ENCODE measurements around the gene DYRK1A.

Gene DYRK1A

DNA sequence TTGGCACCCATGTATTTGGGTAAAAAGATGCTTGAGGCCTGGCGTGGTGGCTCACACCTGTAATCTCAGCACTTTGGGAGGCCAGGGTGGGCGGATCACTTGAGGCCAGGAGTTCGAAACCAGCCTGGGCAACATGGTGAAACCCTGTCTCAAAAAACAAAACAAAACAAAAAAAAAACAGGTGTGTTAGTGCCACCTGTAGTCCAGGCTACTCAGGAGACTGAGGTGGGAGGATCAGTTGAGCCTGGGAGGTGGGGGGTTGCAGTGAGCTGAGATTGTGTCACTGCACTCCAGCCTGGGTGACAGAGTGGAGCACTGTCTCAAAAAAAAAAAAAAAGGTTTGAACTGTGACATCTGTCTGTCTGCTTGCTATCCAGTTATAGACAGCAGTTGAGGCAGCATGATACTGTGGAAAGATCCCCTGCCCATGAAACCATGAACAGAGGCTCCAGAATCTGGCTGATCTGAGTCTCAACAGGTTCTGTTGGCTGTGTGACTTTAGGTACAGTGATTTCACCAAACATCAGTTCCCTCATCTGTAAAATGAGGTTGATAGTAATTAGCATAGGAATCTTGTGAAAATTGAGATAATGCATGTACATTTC lies 5.7 kb downstream of the DYRK1A start:
- TF ChIP-seq ESRRG (CRISPR knock-in tag; IDR thresholded peaks at IDR 0.05) (no peak), SNAI2 (CRISPR knock-in tag; IDR thresholded peaks at IDR 0.05) (no peak), ZNF70 (CRISPR knock-in tag; IDR thresholded peaks at IDR 0.05) (no peak), RARB (CRISPR knock-in tag; IDR thresholded peaks at IDR 0.05) (no peak), ZNF8 (CRISPR knock-in tag; IDR thresholded peaks at IDR 0.05) (no peak), TOX (CRISPR knock-in tag; IDR thresholded peaks at IDR 0.05; ENCODE audit: borderline replicate concordance) (no peak), CSDC2 (CRISPR knock-in tag; IDR thresholded peaks at IDR 0.05) (no peak), ISL1 (CRISPR knock-in tag; IDR thresholded peaks at IDR 0.05) (no peak), ZC3H10 (CRISPR knock-in tag; IDR thresholded peaks at IDR 0.05) (no peak), GLIS3 (CRISPR knock-in tag; IDR thresholded peaks at IDR 0.05) (no peak), TCF4 (CRISPR knock-in tag; IDR thresholded peaks at IDR 0.05; ENCODE audit: borderline replicate concordance) (no peak), ARNTL (CRISPR knock-in tag; IDR thresholded peaks at IDR 0.05; ENCODE audit: borderline replicate concordance, low read depth) (no peak), ZFP30 (CRISPR knock-in tag; IDR thresholded peaks at IDR 0.05) (no peak), PPARA (CRISPR knock-in tag; IDR thresholded peaks at IDR 0.05; ENCODE audit: borderline replicate concordance) (no peak)
- TF ChIP-seq, protein P1, sequence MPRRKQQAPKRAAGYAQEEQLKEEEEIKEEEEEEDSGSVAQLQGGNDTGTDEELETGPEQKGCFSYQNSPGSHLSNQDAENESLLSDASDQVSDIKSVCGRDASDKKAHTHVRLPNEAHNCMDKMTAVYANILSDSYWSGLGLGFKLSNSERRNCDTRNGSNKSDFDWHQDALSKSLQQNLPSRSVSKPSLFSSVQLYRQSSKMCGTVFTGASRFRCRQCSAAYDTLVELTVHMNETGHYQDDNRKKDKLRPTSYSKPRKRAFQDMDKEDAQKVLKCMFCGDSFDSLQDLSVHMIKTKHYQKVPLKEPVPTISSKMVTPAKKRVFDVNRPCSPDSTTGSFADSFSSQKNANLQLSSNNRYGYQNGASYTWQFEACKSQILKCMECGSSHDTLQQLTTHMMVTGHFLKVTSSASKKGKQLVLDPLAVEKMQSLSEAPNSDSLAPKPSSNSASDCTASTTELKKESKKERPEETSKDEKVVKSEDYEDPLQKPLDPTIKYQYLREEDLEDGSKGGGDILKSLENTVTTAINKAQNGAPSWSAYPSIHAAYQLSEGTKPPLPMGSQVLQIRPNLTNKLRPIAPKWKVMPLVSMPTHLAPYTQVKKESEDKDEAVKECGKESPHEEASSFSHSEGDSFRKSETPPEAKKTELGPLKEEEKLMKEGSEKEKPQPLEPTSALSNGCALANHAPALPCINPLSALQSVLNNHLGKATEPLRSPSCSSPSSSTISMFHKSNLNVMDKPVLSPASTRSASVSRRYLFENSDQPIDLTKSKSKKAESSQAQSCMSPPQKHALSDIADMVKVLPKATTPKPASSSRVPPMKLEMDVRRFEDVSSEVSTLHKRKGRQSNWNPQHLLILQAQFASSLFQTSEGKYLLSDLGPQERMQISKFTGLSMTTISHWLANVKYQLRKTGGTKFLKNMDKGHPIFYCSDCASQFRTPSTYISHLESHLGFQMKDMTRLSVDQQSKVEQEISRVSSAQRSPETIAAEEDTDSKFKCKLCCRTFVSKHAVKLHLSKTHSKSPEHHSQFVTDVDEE (CRISPR knock-in tag; IDR thresholded peaks at IDR 0.05) = no peak
- TF ChIP-seq, protein P2, sequence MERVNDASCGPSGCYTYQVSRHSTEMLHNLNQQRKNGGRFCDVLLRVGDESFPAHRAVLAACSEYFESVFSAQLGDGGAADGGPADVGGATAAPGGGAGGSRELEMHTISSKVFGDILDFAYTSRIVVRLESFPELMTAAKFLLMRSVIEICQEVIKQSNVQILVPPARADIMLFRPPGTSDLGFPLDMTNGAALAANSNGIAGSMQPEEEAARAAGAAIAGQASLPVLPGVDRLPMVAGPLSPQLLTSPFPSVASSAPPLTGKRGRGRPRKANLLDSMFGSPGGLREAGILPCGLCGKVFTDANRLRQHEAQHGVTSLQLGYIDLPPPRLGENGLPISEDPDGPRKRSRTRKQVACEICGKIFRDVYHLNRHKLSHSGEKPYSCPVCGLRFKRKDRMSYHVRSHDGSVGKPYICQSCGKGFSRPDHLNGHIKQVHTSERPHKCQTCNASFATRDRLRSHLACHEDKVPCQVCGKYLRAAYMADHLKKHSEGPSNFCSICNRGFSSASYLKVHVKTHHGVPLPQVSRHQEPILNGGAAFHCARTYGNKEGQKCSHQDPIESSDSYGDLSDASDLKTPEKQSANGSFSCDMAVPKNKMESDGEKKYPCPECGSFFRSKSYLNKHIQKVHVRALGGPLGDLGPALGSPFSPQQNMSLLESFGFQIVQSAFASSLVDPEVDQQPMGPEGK (CRISPR knock-in tag; IDR thresholded peaks at IDR 0.05; ENCODE audit: borderline replicate concordance) = no peak
- TF ChIP-seq, protein P3, sequence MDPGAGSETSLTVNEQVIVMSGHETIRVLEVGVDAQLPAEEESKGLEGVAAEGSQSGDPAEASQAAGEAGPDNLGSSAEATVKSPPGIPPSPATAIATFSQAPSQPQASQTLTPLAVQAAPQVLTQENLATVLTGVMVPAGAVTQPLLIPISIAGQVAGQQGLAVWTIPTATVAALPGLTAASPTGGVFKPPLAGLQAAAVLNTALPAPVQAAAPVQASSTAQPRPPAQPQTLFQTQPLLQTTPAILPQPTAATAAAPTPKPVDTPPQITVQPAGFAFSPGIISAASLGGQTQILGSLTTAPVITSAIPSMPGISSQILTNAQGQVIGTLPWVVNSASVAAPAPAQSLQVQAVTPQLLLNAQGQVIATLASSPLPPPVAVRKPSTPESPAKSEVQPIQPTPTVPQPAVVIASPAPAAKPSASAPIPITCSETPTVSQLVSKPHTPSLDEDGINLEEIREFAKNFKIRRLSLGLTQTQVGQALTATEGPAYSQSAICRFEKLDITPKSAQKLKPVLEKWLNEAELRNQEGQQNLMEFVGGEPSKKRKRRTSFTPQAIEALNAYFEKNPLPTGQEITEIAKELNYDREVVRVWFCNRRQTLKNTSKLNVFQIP (CRISPR knock-in tag; IDR thresholded peaks at IDR 0.05; ENCODE audit: borderline replicate concordance, low read depth) = no peak
- TF ChIP-seq, protein P4, sequence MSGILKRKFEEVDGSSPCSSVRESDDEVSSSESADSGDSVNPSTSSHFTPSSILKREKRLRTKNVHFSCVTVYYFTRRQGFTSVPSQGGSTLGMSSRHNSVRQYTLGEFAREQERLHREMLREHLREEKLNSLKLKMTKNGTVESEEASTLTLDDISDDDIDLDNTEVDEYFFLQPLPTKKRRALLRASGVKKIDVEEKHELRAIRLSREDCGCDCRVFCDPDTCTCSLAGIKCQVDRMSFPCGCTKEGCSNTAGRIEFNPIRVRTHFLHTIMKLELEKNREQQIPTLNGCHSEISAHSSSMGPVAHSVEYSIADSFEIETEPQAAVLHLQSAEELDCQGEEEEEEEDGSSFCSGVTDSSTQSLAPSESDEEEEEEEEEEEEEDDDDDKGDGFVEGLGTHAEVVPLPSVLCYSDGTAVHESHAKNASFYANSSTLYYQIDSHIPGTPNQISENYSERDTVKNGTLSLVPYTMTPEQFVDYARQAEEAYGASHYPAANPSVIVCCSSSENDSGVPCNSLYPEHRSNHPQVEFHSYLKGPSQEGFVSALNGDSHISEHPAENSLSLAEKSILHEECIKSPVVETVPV (CRISPR knock-in tag; IDR thresholded peaks at IDR 0.05) = no peak
- ATAC-seq = no peak

DNA sequence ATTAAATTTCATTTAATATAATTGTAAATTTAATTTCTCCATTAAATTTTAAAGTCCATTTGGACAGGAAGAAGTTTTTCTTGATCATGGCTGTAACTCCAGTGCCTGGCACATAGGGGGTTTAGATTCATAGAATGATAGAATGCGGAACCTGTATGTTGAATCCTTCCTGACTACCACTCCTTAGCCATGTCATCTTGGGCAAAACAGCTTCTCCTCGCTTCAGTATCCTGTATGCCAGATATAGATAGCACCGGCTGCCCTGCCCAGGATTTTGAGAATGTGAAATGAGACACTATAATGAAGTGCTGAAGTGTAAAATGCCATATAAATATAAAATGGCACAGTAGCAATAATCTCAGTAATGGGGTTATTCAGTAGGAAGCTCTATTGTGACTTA lies 6.4 kb downstream of the DYRK1A start:
- no peak for TF ChIP-seq TOX (CRISPR knock-in tag; IDR thresholded peaks at IDR 0.05; ENCODE audit: borderline replicate concordance)
- no peak for TF ChIP-seq ZNF8 (CRISPR knock-in tag; IDR thresholded peaks at IDR 0.05)
- no peak for TF ChIP-seq ZNF70 (CRISPR knock-in tag; IDR thresholded peaks at IDR 0.05)
- TF ChIP-seq, protein P4 (CRISPR knock-in tag; IDR thresholded peaks at IDR 0.05) = no peak
- TF ChIP-seq ESRRG (CRISPR knock-in tag; IDR thresholded peaks at IDR 0.05) = no peak
- TF ChIP-seq PPARA (CRISPR knock-in tag; IDR thresholded peaks at IDR 0.05; ENCODE audit: borderline replicate concordance) = no peak
- TF ChIP-seq RARB (CRISPR knock-in tag; IDR thresholded peaks at IDR 0.05) = no peak
- TF ChIP-seq ISL1 (CRISPR knock-in tag; IDR thresholded peaks at IDR 0.05) = no peak
- no peak for TF ChIP-seq GLIS3 (CRISPR knock-in tag; IDR thresholded peaks at IDR 0.05)
- no peak for TF ChIP-seq ZFP30 (CRISPR knock-in tag; IDR thresholded peaks at IDR 0.05)
- no peak for TF ChIP-seq ARNTL (CRISPR knock-in tag; IDR thresholded peaks at IDR 0.05; ENCODE audit: borderline replicate concordance, low read depth)
- TF ChIP-seq ZC3H10 (CRISPR knock-in tag; IDR thresholded peaks at IDR 0.05) = no peak
- TF ChIP-seq ZFP3 (CRISPR knock-in tag; IDR thresholded peaks at IDR 0.05) = no peak
- no peak for TF ChIP-seq CSDC2 (CRISPR knock-in tag; IDR thresholded peaks at IDR 0.05)
- TF ChIP-seq, protein P3 (CRISPR knock-in tag; IDR thresholded peaks at IDR 0.05; ENCODE audit: borderline replicate concordance, low read depth) = no peak
- TF ChIP-seq, protein P2 (CRISPR knock-in tag; IDR thresholded peaks at IDR 0.05; ENCODE audit: borderline replicate concordance) = no peak
- TF ChIP-seq SNAI2 (CRISPR knock-in tag; IDR thresholded peaks at IDR 0.05) = no peak
- TF ChIP-seq BACH2 (CRISPR knock-in tag; IDR thresholded peaks at IDR 0.05; ENCODE audit: borderline replicate concordance) = no peak
- ATAC-seq = no peak
